ENCODE measurements around the gene TMC3. TPM values are rescaled to one million over a fixed set of nuclear protein-coding genes. Genes with fewer than 3 reads are reported as not detected.

Gene TMC3
- total and polyA plus RNA-seq, 12 donors, result 0.03 to 0.08 (median 0.04) TPM; not detected in 9

GRCh38 chr15:81391657-81392056 is 17.6 kb upstream of the TMC3 start:
- 73 to 91% (median 87%) methylated on average over 2 of the region's 2 CpGs for WGBS, 4 donors
- DNase-seq, result no peak
- Histone ChIP-seq H3K9me3 (replicated peaks in 1 of 3) (no peaks in the 10 kb centered on the region), H3K4me3 (no peak overlapping the region), H3K27ac (no peak overlapping the region), H3K27me3 (no peaks in the 10 kb centered on the region), H3K4me1 (replicated peaks in 1 of 2) (no peaks in the 10 kb centered on the region), H3K36me3 (replicated peaks in 1 of 2) (no peaks in the 10 kb centered on the region)
- TF ChIP-seq POLR2A (IDR thresholded peaks at IDR 0.05) (no peak), CTCF (IDR thresholded peaks at IDR 0.05) (no peak)
- intact Hi-C loops (cut with DNase I), result no loop called here

DNA sequence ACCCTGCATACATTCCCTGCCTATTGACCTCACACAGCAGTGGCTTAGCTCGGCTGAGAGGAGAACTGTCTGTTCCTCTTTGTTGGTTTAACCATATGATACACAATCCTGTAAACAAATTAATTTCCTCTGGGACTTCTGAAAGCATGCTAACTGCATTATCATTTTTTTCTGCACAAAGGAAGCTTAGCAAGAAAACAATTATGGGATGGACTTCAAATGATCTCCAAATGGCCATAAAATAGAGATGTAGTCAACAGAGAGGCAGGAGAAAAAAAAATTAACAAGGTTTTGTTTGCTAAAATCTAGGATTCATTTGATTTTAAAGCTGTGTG is 14.4 kb upstream of the TMC3 start:
- no peaks in the 10 kb centered on the region for H3K27me3 ChIP-seq
- no peaks in the 10 kb centered on the region for H3K36me3 ChIP-seq (replicated peaks in 1 of 2)
- no peaks in the 10 kb centered on the region for H3K4me1 ChIP-seq (replicated peaks in 1 of 2)
- intact Hi-C loops (cut with DNase I), result no loop called here
- H3K27ac ChIP-seq, result no peak overlapping the region
- H3K4me3 ChIP-seq, result no peak overlapping the region
- DNase-seq, result no peak
- WGBS, 4 donors, result 24 to 50% (median 34%) methylated on average over 1 of the region's 1 CpG
- TF ChIP-seq POLR2A (IDR thresholded peaks at IDR 0.05) (no peak), CTCF (IDR thresholded peaks at IDR 0.05) (no peak)
- no peaks in the 10 kb centered on the region for H3K9me3 ChIP-seq (replicated peaks in 1 of 3)

- TF ChIP-seq CTCF (IDR thresholded peaks at IDR 0.05) (no peak), POLR2A (IDR thresholded peaks at IDR 0.05) (no peak)
- Histone ChIP-seq H3K27ac (no peak overlapping the region), H3K4me1 (replicated peaks in 1 of 2) (no peaks in the 10 kb centered on the region), H3K27me3 (no peaks in the 10 kb centered on the region), H3K9me3 (replicated peaks in 1 of 3) (no peaks in the 10 kb centered on the region), H3K36me3 (replicated peaks in 1 of 2) (no peaks in the 10 kb centered on the region), H3K4me3 (no peak overlapping the region)
- intact Hi-C loops (cut with DNase I), result no loop called here
- no peak for DNase-seq
- WGBS, 4 donors, result 67 to 77% (median 75%) methylated on average over 12 of the region's 12 CpGs
These were observed 13.8 kb upstream of the TMC3 start for GRCh38 chr15:81387621-81388435.

DNA sequence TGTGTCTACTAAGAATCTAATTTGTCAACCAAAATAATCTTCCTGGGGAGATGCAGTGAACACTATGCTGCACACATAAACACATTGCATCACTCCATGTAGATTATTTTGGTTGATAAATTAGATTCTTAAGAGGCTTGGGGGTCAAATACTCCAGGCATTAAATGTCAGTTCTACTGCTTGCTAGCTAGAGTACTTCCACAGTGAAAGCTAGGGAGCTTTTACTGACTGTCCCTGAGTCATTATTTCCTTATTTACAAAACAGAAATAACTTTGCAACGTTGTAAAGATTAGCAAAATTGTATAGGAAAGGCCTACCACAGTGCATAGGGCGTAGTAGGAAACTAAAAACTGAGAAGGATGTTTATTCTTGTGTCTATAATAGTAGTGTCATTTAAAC is 12.9 kb upstream of the TMC3 start:
- Histone ChIP-seq H3K27me3 (no peaks in the 10 kb centered on the region), H3K4me3 (no peak overlapping the region), H3K9me3 (replicated peaks in 1 of 3) (no peaks in the 10 kb centered on the region), H3K4me1 (replicated peaks in 1 of 2) (no peaks in the 10 kb centered on the region), H3K36me3 (replicated peaks in 1 of 2) (no peaks in the 10 kb centered on the region), H3K27ac (no peak overlapping the region)
- intact Hi-C loops (cut with DNase I), result no loop called here
- no peak for DNase-seq
- 47 to 64% (median 49%) methylated on average over 2 of the region's 2 CpGs for WGBS, 4 donors
- TF ChIP-seq POLR2A (IDR thresholded peaks at IDR 0.05) (no peak), CTCF (IDR thresholded peaks at IDR 0.05) (no peak)

Data from adrenal gland (tissue), 12 donors.